ENCODE data around the gene CNBP. TPM values are rescaled to one million over a fixed set of nuclear protein-coding genes. Genes with fewer than 3 reads are reported as not detected.

Gene CNBP
- 302 to 375 TPM (median 343 TPM) in 5 replicates for total RNA-seq (2022; extraction: Qiagen RNA extraction; ENCODE audit: low read depth)

DNA sequence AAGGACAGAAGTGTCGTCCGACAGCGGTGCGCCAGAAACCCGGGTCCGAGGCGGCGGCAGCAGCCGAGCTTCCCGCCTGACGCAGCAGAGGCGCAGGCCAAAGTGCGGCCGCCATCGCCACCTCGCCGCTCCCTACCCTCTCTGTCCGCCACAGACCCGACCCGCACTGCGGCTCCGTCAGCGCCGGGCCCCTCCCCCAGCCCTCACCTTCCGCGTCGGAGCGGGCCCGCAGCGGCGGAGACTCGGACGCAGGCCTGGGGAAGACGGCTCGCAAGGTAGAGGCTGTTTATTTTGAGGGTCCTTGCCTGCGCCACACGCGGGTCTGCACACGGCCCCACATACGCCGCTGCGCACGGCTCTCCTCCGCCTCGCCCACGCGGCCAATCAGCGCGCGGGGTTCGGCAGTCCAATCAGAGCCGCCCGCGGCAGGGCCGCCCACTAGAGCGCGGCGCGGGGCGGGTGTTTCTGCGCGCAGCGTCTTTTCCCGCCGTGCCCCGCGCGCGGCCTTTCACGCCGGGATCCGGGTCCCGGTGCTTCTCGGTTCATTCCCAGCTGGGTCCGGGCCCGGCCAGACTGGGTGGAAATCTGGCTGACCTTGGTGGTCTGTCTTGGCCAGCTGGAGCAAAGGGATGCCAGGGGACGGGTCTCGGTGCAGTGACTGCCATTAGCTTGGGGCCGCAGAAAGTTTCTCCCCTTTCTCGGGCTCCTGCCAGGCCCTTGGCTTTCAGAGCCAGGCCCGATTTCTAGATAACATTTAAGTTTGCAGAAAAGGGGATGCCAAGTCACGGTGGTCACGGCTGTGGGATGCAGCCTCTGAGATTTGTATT lies at the start of gene CNBP:
TSS of gene CNBP (minus strand) at position 328 of the 827 bp plus-strand sequence. CDS start 12,139 bp downstream, outside the sequence.

GRCh38 chr3:129160891-129161859 lies 22.5 kb downstream of the CNBP start, which contains the start of gene ISY1:
Gene ISY1 (minus strand): TSS chr3:129161063. CDS start chr3:129160975, 88 bp downstream.

GRCh38 chr3:129121792-129122411 lies 61.8 kb downstream of the CNBP start, which contains the start of gene RAB43:
Gene RAB43 (minus strand): TSS chr3:129121804. CDS start chr3:129121489, 315 bp downstream.

Other genes with a start within 250 kb of the CNBP start
- gene CFAP92, start 189.8 kb downstream of the CNBP start, total RNA-seq (2022; extraction: Qiagen RNA extraction; ENCODE audit: low read depth) = 0.11 TPM in 1 of 5 replicates, not detected in the others
- not detected in 5 replicates for gene EFCC1, start 182.6 kb downstream of the CNBP start, total RNA-seq (2022; extraction: Qiagen RNA extraction; ENCODE audit: low read depth)
- gene GP9, start 123.1 kb downstream of the CNBP start, total RNA-seq (2022; extraction: Qiagen RNA extraction; ENCODE audit: low read depth) = not detected in 5 replicates
- 1.8 to 6.4 TPM (median 4.6 TPM) in 5 replicates for gene RAB43, start 62.1 kb downstream of the CNBP start, total RNA-seq (2022; extraction: Qiagen RNA extraction; ENCODE audit: low read depth)
- gene ISY1, start 22.8 kb downstream of the CNBP start, total RNA-seq (2022; extraction: Qiagen RNA extraction; ENCODE audit: low read depth) = 18.2 to 26.6 TPM (median 20.3 TPM) in 5 replicates
- 75.7 to 93.8 TPM (median 81.5 TPM) in 5 replicates for gene COPG1, start 65.7 kb upstream of the CNBP start, total RNA-seq (2022; extraction: Qiagen RNA extraction; ENCODE audit: low read depth)
- 39.4 to 45.5 TPM (median 40.0 TPM) in 5 replicates for gene HMCES, start 95.0 kb upstream of the CNBP start, total RNA-seq (2022; extraction: Qiagen RNA extraction; ENCODE audit: low read depth)
- 0.33 to 1.1 TPM (median 0.64 TPM) in 5 replicates for gene EFCAB12, start 244.7 kb upstream of the CNBP start, total RNA-seq (2022; extraction: Qiagen RNA extraction; ENCODE audit: low read depth)